Epithelial cell of proximal tubule (primary cell): Measurements from ENCODE around the gene PREX1. TPM values are rescaled to one million over a fixed set of nuclear protein-coding genes. Genes with fewer than 3 reads are reported as not detected.

Experiments used
- DNase-seq: peaks from one replicate; pipeline ENCODE4 v3.0.0-alpha.2; 2011; ENCODE audit warnings: low read depth
- H3K4me3 ChIP-seq: 2 replicates; pipeline ENCODE4 v1.5.1; 2011; ENCODE audit warnings: low read depth, mild to moderate bottlenecking, low read length
- CTCF ChIP-seq: conservative IDR thresholded peaks from 2 replicates; pipeline ENCODE4 v1.5.1; 2012; ENCODE audit warnings: low read depth, mild to moderate bottlenecking, low read length
- total RNA-seq: library from RNA; depleted of rRNA; stranded (reverse); fragments of >200 nt; gene quantifications from 2 replicates; pipeline ENCODE4 v1.2.3, GENCODE V29; 2015

The PREX1 gene
- total RNA-seq, 1 donor from 2014 or later, result 4.7 TPM

GRCh38 chr20:48735112-48735511 lies 92.7 kb downstream of the PREX1 start:
- H3K4me3 ChIP-seq, result no peak overlapping the region
- TF ChIP-seq CTCF, result no peak
- no peak for DNase-seq

GRCh38 chr20:48734104-48734749 lies 93.6 kb downstream of the PREX1 start:
- no peak overlapping the region for H3K4me3 ChIP-seq
- no peak for DNase-seq
- no peak for TF ChIP-seq CTCF

GRCh38 chr20:48733296-48733790 lies 94.5 kb downstream of the PREX1 start:
- TF ChIP-seq CTCF, result no peak
- no peak for DNase-seq
- H3K4me3 ChIP-seq, result no peak overlapping the region

- TF ChIP-seq CTCF, result no peak
- no peak overlapping the region for H3K4me3 ChIP-seq
Measured at GRCh38 chr20:48732081-48732829, 95.5 kb downstream of the PREX1 start.

GRCh38 chr20:48731536-48731935 lies 96.3 kb downstream of the PREX1 start:
- H3K4me3 ChIP-seq, result no peak overlapping the region
- DNase-seq, result no peak
- no peak for TF ChIP-seq CTCF

More at GRCh38 chr20:48732081-48732829, 95.5 kb downstream of the PREX1 start:
- DNase-seq, result no peak

GRCh38 chr20:48730977-48731376 lies 96.8 kb downstream of the PREX1 start:
- no peak overlapping the region for H3K4me3 ChIP-seq
- DNase-seq, result no peak
- TF ChIP-seq CTCF, result no peak

GRCh38 chr20:48729538-48729937 lies 98.3 kb downstream of the PREX1 start:
- no peak for DNase-seq
- TF ChIP-seq CTCF, result no peak
- no peak overlapping the region for H3K4me3 ChIP-seq
